Smooth muscle cell (in vitro differentiated cells): ENCODE results near the gene KBTBD6. TPM values are rescaled to one million over a fixed set of nuclear protein-coding genes. Genes with fewer than 3 reads are reported as not detected.

Experiments used
- DNase-seq: peaks from one replicate; lab custom pipeline; 2025; ENCODE audit not compliant: unreplicated experiment; lab: John Stamatoyannopoulos, UW
- H2AFZ ChIP-seq: fragments of 200-600 bp; sonication (generic); 2 replicates; pipeline ENCODE4 v1.6.0; 2016; ENCODE audit warnings: antibody characterized with exemption, low read depth, mild to moderate bottlenecking
- H3F3A ChIP-seq: fragments of 200-600 bp; sonication (generic); 2 replicates; pipeline ENCODE4 v1.6.0; 2017; ENCODE audit warnings: antibody characterized with exemption, low read depth
- H3K27ac ChIP-seq: fragments of 200-600 bp; sonication (generic); 2 replicates; pipeline ENCODE4 v1.5.1; 2016; ENCODE audit warnings: low read depth, mild to moderate bottlenecking
- H3K27me3 ChIP-seq: fragments of 200-600 bp; sonication (generic); 2 replicates; pipeline ENCODE4 v1.6.1; 2016; ENCODE audit warnings: low read depth, mild to moderate bottlenecking
- H3K36me3 ChIP-seq: fragments of 200-600 bp; sonication (generic); 2 replicates; pipeline ENCODE4 v1.5.1; 2016; ENCODE audit warnings: low read depth
- H3K4me1 ChIP-seq: fragments of 200-600 bp; sonication (generic); 2 replicates; pipeline ENCODE4 v1.5.1; 2016; ENCODE audit warnings: low read depth
- H3K4me2 ChIP-seq: fragments of 200-600 bp; sonication (generic); 2 replicates; pipeline ENCODE4 v1.6.0; 2016; ENCODE audit warnings: mild to moderate bottlenecking
- H3K4me3 ChIP-seq: fragments of 200-600 bp; sonication (generic); 2 replicates; pipeline ENCODE4 v1.5.1; 2016; ENCODE audit warnings: mild to moderate bottlenecking
- H3K79me2 ChIP-seq: fragments of 200-600 bp; sonication (generic); 2 replicates; pipeline ENCODE4 v1.6.0; 2016; ENCODE audit warnings: low read depth, mild to moderate bottlenecking
- H3K9ac ChIP-seq: fragments of 200-600 bp; sonication (generic); 2 replicates; pipeline ENCODE4 v1.6.0; 2016; ENCODE audit warnings: low read depth
- H3K9me3 ChIP-seq: fragments of 200-600 bp; sonication (generic); replicated peaks from 2 replicates; pipeline ENCODE4 v1.5.1; 2016; ENCODE audit warnings: low read depth
- H4K20me1 ChIP-seq: fragments of 200-600 bp; sonication (generic); 2 replicates; pipeline ENCODE4 v1.6.0; 2016; ENCODE audit warnings: low read depth
- WGBS: methylation state at CpG from one replicate; pipeline ENCODE4 v1.1.7; 2016; ENCODE audit warnings: low lambda C conversion rate; 5-methylcytosine and 5-hydroxymethylcytosine counted together
- microRNA counts: library from miRNA; unstranded; fragments of <30 nt; microRNA quantifications from one replicate; lab custom pipeline; 2016
- microRNA-seq: library from miRNA; unstranded; fragments of <30 nt; microRNA quantifications from one replicate; pipeline ENCODE4, GENCODE V29; 2016; ENCODE audit warnings: borderline number of aligned reads
- polyA plus RNA-seq: library from polyadenylated mRNA; unstranded; fragments of >200 nt; fragmentation: Nextera tagmentation; extraction: Ambion mirVana; gene quantifications from 2 replicates; pipeline ENCODE4 v1.2.1, GENCODE V29; 2016
- small RNA-seq: library from RNA; depleted of rRNA; stranded (forward); fragments of <200 nt; gene quantifications from one replicate; pipeline ENCODE3, GENCODE V24; 2014
- total RNA-seq: library from RNA; depleted of rRNA; stranded (reverse); fragments of >200 nt; gene quantifications from 2 replicates; pipeline ENCODE4 v1.2.3, GENCODE V29; 2014
- TF ChIP-seq, protein P1 (sequence below): fragments of 200-600 bp; sonication (generic); IDR thresholded peaks from 2 replicates; pipeline ENCODE4 v1.5.1; 2017; ENCODE audit warnings: borderline replicate concordance, mild to moderate bottlenecking, antibody characterized with exemption; ENCODE audit not compliant: insufficient read depth, poor library complexity, severe bottlenecking

The KBTBD6 gene
- total and polyA plus RNA-seq, 2 experiments from 2014 or later, result 5.3 to 6.9 TPM

DNA sequence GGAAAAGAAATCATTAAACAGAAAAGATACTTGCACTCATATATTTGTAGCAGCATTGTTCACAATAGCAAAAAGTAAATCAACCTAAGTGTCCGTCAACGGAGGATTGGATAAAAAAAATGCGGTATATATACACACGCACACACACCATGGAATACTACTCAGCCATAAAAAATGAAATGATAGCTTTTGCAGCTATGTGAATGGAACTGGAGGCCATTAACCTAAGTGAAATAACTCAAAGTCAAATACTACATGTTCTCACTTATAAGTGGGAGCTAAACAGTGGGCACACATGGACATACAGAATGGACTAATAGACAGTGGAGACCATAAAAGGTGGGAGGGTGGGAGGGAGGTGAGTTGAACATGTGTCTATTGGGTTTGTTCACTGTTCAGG lies 52.9 kb downstream of the KBTBD6 start:
- Histone ChIP-seq H3K4me3 (no peak overlapping the region), H3F3A (no peaks in the 10 kb centered on the region), H3K36me3 (peaks cover 15% of the 10 kb centered on the region), H3K27ac (no peak overlapping the region), H3K9ac (no peak overlapping the region), H3K79me2 (no peaks in the 10 kb centered on the region), H3K4me1 (no peaks in the 10 kb centered on the region), H3K27me3 (no peaks in the 10 kb centered on the region), H2AFZ (no peak overlapping the region), H3K9me3 (no peaks in the 10 kb centered on the region), H4K20me1 (no peaks in the 10 kb centered on the region), H3K4me2 (no peak overlapping the region)
- 97% methylated on average over 4 of the region's 4 CpGs for WGBS
- TF ChIP-seq, protein P1, sequence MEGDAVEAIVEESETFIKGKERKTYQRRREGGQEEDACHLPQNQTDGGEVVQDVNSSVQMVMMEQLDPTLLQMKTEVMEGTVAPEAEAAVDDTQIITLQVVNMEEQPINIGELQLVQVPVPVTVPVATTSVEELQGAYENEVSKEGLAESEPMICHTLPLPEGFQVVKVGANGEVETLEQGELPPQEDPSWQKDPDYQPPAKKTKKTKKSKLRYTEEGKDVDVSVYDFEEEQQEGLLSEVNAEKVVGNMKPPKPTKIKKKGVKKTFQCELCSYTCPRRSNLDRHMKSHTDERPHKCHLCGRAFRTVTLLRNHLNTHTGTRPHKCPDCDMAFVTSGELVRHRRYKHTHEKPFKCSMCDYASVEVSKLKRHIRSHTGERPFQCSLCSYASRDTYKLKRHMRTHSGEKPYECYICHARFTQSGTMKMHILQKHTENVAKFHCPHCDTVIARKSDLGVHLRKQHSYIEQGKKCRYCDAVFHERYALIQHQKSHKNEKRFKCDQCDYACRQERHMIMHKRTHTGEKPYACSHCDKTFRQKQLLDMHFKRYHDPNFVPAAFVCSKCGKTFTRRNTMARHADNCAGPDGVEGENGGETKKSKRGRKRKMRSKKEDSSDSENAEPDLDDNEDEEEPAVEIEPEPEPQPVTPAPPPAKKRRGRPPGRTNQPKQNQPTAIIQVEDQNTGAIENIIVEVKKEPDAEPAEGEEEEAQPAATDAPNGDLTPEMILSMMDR, result no peak
- no peak for DNase-seq

MicroRNAs encoded within 50 kb of the gene (microRNA counts, 767-probe panel; counts per million panel counts)
- 183 counts per million for microRNA hsa-miR-3168 (lab: Ali Mortazavi, UCI)

Small RNAs within 50 kb of the gene (microRNA-seq; reads per million reads assigned to microRNA genes)
- not detected for gene MIR3168

Small RNAs within 50 kb of the gene (small RNA-seq; reads per million reads assigned to genes)
- not detected for gene MIR3168
- 0.08 reads per million for gene RN7SL597P

Other genes starting within 250 kb of the KBTBD6 start
- gene ELF1, start 113.5 kb downstream of the KBTBD6 start, total RNA-seq, result 31.8 and 53.1 TPM in 2 replicates
- 21.2 and 28.7 TPM in 2 replicates for gene ELF1, start 113.5 kb downstream of the KBTBD6 start, polyA plus RNA-seq
- gene WBP4, start 71.3 kb downstream of the KBTBD6 start, total RNA-seq, result 4.7 and 9.7 TPM in 2 replicates
- 5.0 and 5.9 TPM in 2 replicates for gene WBP4, start 71.3 kb downstream of the KBTBD6 start, polyA plus RNA-seq
- gene KBTBD7, start 61.8 kb upstream of the KBTBD6 start, total RNA-seq, result 6.7 and 8.5 TPM in 2 replicates
- gene KBTBD7, start 61.8 kb upstream of the KBTBD6 start, polyA plus RNA-seq, result 3.9 and 6.9 TPM in 2 replicates
- 4.7 and 9.8 TPM in 2 replicates for gene MTRF1, start 130.8 kb upstream of the KBTBD6 start, total RNA-seq
- 6.5 and 7.2 TPM in 2 replicates for gene MTRF1, start 130.8 kb upstream of the KBTBD6 start, polyA plus RNA-seq
- gene NAA16, start 178.5 kb upstream of the KBTBD6 start, total RNA-seq, result 21.8 TPM in 2 replicates
- 4.6 and 6.9 TPM in 2 replicates for gene NAA16, start 178.5 kb upstream of the KBTBD6 start, polyA plus RNA-seq